Nephron (organoid): Measurements from ENCODE around the gene TBC1D23.

Source experiments
- H3K27ac Mint-ChIP-seq, 3 experiments: 2 replicates each; pipeline ENCODE4 v1.8.0; 2020; ENCODE audit warnings: mixed read lengths in 3 of 3, mild to moderate bottlenecking in 2 of 3, moderate library complexity in 1 of 3
- H3K27me3 Mint-ChIP-seq: 2 replicates; pipeline ENCODE4 v1.8.0; 2021; ENCODE audit warnings: low read depth, mild to moderate bottlenecking, moderate library complexity, mixed read lengths
- H3K36me3 Mint-ChIP-seq: 2 replicates; pipeline ENCODE4 v1.8.0; 2020; ENCODE audit warnings: low read depth, mixed read lengths
- H3K4me1 Mint-ChIP-seq: 2 replicates; pipeline ENCODE4 v1.8.0; 2020; ENCODE audit warnings: mixed read lengths
- H3K4me3 Mint-ChIP-seq, 3 experiments: 2 replicates each; pipeline ENCODE4 v1.8.0; 2020; ENCODE audit warnings: mild to moderate bottlenecking in 3 of 3, mixed read lengths in 3 of 3, moderate library complexity in 2 of 3
- H3K9me3 Mint-ChIP-seq: 2 replicates; pipeline ENCODE4 v1.8.0; 2020; ENCODE audit warnings: mixed read lengths
- CTCF ChIP-seq, 3 experiments: fragments of 200-600 bp; sonication (generic); IDR thresholded peaks; one replicate each; pipeline ENCODE4 v1.5.0; 2021; ENCODE audit warnings: antibody characterized with exemption in 3 of 3; ENCODE audit not compliant: unreplicated experiment in 3 of 3

Gene TBC1D23

GRCh38 chr3:100329800-100330489 lies 69.2 kb downstream of the TBC1D23 start:
- Mint-ChIP-seq H3K4me1 (peaks cover under 1% of the 10 kb centered on the region), H3K9me3 (peaks cover 11% of the 10 kb centered on the region), H3K4me3 (no peak overlapping the region), H3K27me3 (no peaks in the 10 kb centered on the region), H3K36me3 (peaks cover 20% of the 10 kb centered on the region), H3K27ac (no peak overlapping the region)
- no peak for TF ChIP-seq CTCF (IDR thresholded peaks at IDR 0.05; ENCODE audit: unreplicated experiment in 3 of 3)

DNA sequence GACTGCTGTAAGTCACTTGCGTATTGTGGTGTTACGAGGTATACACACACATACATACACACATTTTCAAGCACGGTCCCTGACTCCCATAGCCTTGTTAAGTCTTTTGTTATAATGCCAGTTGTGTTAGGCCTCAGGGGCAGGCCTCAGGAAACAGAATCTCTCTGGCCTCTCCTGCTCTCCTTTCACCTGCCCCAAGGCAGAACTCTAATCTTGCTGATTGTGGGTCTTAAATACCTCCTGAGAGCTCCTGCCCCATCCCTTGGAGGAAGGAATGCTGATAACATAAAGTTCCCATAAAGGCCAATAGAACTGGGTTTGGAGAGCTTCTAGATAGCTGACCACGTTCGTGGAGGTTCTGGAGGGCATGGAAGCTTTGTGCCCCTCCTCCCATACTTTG lies 69.9 kb downstream of the TBC1D23 start:
- H3K4me3 Mint-ChIP-seq = no peak overlapping the region
- peaks cover 11% of the 10 kb centered on the region for H3K9me3 Mint-ChIP-seq
- H3K4me1 Mint-ChIP-seq = peaks cover 7% of the 10 kb centered on the region
- no peaks in the 10 kb centered on the region for H3K27me3 Mint-ChIP-seq
- no peak overlapping the region for H3K27ac Mint-ChIP-seq
- peaks cover 19% of the 10 kb centered on the region for H3K36me3 Mint-ChIP-seq
- TF ChIP-seq CTCF (IDR thresholded peaks at IDR 0.05; ENCODE audit: unreplicated experiment in 3 of 3) = no peak

DNA sequence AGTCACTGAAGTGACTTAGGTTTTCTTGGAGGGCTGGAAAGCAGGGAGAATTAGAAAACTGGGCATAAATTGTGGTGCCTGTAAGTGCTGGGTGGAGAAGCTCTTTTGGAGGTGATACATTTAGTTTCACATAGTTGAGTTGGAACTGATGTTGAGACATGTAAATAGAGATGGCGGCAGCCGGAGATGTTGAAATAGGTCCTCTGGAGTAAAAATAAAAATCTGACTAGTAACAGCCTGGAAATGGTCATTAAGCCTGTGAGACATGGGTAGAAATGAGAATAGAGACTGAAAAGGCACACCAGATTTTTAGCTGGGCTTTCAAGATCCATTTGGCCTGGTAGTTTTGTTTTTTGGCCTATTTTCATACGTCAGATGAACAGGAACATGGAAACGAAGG lies 70.9 kb downstream of the TBC1D23 start:
- Mint-ChIP-seq H3K36me3 (peaks cover 13% of the 10 kb centered on the region), H3K27me3 (no peaks in the 10 kb centered on the region), H3K4me1 (peaks cover 7% of the 10 kb centered on the region), H3K27ac (no peak overlapping the region), H3K4me3 (peak overlapping the region; percentile 35 to 53 (median 47)), H3K9me3 (peaks cover 11% of the 10 kb centered on the region)
- no peak for TF ChIP-seq CTCF (IDR thresholded peaks at IDR 0.05; ENCODE audit: unreplicated experiment in 3 of 3)

DNA sequence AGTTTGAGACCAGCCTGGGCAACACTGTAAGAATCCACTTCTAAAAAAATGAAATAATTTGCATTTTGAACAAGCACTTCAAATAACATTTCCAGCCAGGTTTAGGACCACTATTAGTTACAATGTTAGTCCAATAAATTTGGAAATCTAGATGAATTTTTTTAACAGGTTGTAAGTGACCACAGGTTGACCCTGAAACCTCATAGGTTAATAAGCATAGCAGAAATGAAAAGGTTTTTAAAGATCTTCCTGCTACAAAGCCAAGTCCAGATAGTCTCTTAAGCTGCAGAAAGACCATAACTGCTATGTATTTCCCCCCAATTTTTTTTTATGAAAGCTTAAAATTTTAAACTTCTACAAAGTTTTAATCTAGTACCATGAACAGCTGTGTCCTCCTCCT lies 72.3 kb downstream of the TBC1D23 start:
- H3K9me3 Mint-ChIP-seq = peaks cover 3% of the 10 kb centered on the region
- H3K36me3 Mint-ChIP-seq = peaks cover under 1% of the 10 kb centered on the region
- H3K27me3 Mint-ChIP-seq = no peaks in the 10 kb centered on the region
- H3K4me1 Mint-ChIP-seq = peaks cover 8% of the 10 kb centered on the region
- no peak for TF ChIP-seq CTCF (IDR thresholded peaks at IDR 0.05; ENCODE audit: unreplicated experiment in 3 of 3)
- H3K27ac Mint-ChIP-seq = no peak overlapping the region
- H3K4me3 Mint-ChIP-seq = peak overlapping the region; percentile 16 to 89 (median 66)

GRCh38 chr3:100333970-100334487 lies 73.2 kb downstream of the TBC1D23 start:
- Mint-ChIP-seq H3K4me3 (peak overlapping the region; percentile 83 to 89 (median 89)), H3K27ac (peak overlapping the region in 2 of 3 experiments; percentile 84), H3K9me3 (no peaks in the 10 kb centered on the region), H3K36me3 (no peaks in the 10 kb centered on the region), H3K4me1 (peaks cover 12% of the 10 kb centered on the region), H3K27me3 (no peaks in the 10 kb centered on the region)
- TF ChIP-seq CTCF (IDR thresholded peaks at IDR 0.05; ENCODE audit: unreplicated experiment in 3 of 3) = no peak
